Stimulated activated CD4-positive, alpha-beta T cell treated with anti-CD3 and anti-CD28 coated beads, Interleukin-2, amount 100 ng/mL, for 4 hours (primary cell): ENCODE data around the gene FYTTD1.
A peak's percentile ranks its signal among the peaks of the same experiment; 100 is the strongest.

Experiments used
- DNase-seq: peaks from one replicate; pipeline ENCODE4 v3.0.0-alpha.2; 2020; ENCODE audit warnings: low read depth

Gene FYTTD1

DNA sequence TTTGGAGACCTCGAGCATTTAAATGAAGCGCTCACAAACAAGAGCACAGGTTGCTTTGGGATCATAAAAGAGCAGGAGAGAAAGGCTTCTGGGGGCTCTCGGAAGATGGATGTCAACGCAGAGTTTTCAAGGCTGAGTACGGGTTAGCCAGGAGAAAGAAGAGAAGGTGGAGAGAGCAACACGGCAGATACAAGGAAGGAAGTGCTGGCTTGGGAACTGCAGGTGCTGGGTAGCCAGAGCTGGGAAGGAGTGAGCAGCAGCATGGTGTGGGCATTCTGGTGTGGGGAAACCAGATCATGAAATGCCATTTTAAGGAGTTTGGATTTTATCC lies 12.4 kb upstream of the FYTTD1 start:
- no peak for DNase-seq

DNA sequence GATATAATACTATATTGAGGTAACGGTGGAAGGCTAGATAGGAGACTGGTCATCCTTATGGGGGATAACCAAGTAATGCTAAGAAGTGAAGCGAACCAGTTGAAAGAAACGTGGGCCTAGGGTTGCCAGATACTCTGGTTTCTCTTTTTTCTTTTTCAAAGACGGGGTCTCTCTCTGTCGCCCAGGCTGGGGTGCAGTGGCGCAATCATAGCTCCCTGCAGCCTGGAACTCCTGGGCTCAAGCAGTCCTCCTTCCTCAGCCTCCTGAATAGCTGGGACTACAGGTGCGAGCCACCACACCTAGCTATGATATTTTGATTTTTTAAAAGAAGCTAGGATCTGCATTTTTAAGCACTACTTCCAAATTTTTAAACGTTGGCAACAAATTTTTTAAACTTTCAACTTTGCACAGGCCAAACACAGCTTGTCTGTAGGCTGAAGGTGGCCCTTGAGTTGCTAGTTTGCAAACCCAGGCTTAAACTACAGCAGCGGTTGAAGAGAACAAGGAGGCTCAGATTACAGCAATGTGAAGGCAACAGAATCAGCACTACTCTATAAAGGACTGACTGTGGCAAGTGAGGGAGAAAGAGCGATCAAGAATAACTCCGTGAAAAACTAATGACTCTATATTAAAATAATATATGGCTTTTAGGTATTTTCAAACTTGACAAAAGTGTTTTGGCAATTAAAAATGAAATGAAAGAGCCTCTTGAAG lies 11.8 kb upstream of the FYTTD1 start:
- no peak for DNase-seq

DNA sequence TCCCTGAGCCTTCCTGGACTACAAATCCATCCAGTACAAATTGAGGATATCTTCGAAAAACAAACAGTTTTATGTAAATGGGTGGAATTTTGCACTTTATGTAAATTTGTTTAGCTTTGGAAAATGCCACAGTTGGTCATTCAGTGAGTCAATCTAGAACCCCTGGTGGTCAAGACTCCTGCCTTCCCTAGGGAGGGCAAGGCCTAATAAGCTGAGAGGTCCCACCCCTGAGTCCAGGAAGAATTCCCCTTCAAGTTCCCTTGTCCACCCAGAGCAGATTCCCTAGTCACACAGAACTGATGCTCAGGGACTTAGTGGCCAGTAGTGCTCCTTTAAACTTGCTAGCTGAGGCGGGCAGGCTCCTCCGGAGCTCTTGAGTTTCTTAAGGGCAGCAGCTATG lies 6.9 kb upstream of the FYTTD1 start:
- no peak for DNase-seq

DNA sequence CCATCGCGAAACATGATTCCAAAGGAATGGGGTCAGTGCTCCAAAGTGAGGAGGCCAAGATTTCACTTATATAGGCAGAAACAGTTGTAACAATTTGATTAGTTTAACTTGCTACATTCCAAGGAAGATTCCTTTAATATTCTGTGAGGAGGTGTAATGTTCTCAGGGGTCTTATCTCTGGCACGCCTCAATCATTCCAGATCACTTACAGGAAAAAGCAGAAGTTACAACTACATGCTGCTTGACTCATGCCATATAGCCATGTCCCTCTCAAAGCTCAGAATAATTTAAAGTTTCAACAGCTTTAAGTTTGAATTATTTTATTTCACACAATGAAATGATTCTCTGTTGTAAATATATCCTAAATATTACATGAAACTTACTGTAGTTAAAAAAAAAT lies 3.5 kb upstream of the FYTTD1 start:
- DNase-seq, result no peak

DNA sequence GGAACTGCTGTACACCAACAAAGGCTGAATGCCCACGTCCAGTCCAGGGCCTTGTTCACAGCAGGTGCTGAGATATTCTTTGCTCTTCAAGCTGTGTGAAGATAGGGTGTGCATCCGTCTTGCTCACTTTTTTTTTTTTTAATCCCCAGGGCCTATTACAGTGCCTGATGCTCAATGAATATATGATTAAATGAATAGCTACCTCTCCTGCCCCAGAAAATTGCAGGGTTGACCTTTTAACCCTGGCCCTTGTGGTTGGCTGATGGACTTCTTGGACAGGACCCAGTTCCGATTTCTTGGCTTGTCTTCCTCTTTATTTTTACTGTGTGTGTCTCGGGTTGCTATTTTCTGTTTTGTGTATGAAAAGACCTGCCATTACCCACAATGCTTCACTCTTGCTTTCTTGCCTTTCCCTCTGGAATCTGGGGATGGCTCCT lies 2.9 kb upstream of the FYTTD1 start:
- DNase-seq, result no peak

DNA sequence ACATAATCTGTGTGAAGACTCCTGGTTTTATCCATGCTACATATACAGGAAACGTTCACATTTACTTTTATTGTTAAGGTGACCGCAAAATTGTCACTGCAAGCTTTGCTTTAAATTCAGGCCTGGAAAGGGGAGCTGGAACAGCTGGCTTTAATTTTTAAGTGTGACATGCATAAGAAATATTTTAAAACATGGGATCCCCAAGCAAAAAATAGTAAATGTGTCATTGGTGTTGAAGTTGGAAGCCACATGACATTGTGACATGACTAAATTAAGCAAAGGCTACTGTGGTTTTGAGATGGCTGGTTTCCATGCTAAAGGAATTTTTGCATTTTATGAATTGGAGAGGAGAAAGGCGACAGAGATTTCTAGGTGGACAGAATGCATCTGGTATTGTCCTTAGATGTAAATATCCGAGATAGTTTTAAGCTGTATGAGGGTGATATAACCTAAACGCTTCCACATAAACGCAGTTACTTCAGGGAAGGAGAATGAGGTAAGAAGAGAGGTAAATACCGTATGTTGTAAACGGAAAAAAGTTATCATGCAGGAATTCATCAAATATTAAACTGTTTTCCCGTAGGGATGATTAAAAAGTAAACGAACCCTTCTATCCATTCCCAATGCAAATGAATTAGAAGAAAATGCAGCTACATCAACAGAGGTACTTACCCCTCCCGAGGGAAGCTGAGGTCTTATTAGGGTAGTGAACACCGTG lies 927 bp upstream of the FYTTD1 start:
- no peak for DNase-seq

DNA sequence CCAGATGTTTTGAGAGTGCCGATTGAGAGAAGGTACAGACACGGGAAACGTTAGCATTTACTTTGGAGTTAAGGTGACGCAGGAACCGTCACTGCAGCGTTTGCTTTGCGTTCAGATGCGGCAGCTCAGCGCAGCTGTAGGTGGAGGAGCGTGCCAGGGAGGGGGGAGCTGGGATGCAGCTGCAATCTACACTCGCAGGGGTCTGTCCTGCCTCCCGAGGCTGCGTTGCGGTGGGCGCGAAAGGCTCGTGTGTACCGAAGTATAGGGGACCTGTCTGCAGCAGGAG lies 425 bp upstream of the FYTTD1 start:
- peak; percentile 31 for DNase-seq

DNA sequence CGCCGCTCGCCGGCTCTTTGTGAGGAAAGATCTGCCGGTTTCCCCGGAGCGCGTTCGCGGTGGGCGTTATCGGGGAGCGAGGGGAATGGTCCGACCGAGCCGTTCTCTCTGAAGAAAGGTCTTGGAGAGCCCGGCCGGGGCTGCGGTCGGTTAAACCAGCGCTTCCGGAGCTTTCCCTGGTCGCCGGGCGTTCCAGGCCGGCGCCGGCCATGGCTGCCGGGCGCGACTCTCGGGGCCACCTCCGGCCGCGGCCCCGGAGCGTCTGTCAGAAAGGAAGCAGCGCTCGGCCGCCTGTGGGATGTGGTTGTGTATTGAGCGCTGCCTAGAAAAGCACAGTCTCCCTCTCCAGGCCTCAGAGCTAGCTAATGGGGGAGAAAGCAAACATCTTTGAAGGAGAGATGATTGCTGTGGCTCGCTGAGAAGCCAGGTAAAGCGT lies 731 bp downstream of the FYTTD1 start:
- peak; percentile 39 for DNase-seq

DNA sequence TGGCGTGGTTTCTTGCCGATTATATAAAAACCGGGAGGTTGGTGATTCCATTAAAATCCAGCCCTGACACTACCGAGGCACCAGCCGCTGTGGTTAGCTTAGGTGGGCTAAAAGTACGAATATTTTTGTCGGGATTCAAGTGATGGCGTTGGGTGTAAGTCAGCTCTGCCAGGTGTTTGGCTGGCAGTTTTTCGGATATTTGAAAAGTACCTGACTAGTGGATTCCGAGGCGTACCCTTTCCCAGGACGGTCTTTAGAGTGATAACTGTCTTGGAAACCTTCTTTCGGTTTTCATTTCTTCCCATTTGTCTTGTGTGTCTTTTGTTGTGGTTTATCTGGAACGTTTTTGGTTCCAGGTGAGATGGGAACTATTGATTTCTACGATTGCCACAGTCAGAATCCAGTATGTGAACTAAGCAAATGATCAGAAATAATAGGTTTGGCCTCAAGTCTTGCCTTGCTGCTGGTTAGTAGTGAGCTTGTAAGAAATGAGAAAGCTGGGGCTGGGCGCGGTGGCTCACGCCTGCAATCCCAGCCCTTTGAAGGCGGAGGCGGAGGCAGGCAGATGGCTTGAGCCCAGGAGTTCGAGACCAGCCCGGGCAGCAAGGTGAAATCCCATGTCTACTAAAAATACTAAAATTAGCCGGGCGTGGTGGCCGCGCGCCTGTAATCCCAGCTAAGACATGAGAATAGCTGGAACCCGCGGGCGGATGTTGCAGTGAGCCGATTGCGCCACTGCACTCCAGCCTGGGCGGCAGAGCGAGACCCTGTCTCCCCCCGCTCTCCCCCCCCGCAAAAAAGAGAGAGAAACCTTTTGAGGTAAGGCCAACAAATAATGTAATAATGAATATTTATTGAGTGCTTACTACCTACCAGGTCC lies 1.4 kb downstream of the FYTTD1 start:
- no peak for DNase-seq

DNA sequence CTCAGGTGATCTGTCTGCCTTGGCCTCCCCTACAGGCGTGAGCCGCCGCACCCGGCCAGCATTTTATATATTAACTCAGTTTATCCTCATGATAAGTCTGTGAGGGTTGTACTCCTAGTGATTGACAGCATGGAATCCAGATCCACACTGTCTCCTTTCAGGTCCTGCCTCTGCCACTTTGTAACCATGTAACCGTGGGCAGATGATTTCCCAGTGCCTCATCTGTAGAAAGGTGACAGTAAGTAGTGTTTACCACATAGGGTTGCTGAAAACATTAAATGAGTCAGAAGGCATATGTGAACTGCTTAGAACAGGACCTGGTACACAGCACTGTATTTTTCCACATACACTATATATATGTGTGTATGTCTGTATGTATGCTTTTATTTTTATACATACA lies 2.4 kb downstream of the FYTTD1 start:
- no peak for DNase-seq

DNA sequence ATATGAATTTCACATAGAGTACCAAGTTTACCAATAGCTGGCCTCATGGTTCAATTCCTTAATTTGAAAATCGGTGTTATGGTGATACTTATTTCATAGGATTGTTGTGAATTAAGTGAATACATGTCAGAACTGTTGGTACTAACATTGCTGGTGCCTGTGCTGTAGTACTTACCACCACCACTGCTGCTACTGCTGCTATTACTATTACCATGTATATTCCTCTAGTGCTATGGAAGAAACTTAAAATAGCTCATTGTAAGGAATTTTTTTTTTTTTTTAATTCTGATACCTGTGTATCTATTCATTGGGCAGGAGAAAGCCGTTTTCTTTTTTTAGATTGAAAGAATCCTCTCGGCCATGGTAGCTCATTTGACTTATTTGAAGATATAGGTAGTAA lies 3.6 kb downstream of the FYTTD1 start:
- DNase-seq, result no peak

DNA sequence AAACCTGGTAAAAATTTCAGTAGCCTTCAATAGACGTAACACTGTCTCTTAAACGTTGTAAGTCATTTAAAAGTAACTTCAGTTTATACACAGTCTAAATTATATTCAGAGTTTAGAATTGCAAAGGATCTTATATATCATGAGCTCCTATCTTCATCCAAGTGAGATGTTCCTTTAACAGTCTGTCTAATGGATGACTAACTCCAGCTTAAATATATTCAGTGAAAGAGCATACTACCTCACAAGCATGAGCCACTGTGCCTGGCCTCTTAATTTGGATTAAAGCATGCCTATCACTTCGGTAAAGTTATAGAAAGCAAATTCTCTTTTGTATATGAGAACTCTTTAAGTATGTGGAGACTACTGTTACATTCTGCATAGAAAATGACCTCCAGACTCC lies 7.0 kb downstream of the FYTTD1 start:
- no peak for DNase-seq

DNA sequence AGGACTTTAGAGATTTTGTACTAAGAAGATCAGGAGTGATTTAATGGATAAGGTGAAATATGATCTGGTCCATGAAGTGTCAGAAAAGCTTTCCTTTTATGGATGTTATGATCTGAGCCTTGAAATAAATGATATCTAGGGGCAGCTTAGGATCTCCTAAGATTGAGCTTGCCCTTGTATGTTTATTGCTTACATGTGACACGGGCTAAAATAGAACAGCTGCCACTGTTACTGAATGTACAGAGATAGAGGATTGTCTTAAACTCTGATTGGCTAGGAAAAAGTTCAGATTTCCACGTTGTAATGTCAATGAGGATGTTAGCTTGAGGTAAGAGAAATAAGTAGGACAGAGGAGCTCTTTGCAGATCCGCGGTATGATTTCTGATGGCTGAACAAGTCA lies 8.8 kb downstream of the FYTTD1 start:
- DNase-seq, result no peak

DNA sequence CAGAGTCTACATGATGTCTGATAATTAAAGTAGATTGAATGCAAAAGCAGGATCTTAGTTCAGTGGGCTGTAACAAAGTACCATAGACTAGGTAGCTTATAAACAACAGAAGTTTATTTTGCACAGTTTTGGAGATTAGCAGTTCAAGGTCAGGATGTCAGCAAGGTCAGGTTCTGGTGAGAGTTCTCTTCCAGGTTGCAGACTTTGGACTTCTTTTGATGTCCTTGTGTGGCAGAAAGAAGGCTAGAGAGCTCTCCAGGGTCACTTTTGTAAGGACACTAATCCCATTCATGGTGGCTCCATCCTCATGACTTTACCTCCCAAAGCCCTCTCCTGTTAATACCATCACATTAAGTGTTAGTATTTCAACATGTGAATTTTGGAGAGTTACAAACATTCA lies 12.1 kb downstream of the FYTTD1 start:
- DNase-seq, result no peak

DNA sequence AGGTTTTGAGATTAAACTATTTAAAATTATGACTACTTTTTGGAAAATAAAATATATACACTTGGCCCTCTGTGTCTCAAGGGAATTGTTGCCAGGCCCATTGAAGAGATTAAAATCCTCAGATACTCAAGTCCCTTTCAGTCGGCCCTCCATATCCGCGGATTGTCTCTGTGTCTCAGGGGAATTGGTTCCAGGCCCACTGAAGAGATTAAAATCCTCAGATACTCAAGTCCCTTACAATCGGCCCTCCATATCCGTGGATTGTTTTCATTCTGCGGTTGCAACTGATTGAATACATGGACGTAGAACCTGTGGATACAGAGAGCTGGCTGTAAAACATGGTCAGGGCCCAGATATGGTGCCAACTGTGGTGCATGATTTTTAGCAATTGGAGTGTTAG lies 25.6 kb downstream of the FYTTD1 start:
- DNase-seq, result no peak

DNA sequence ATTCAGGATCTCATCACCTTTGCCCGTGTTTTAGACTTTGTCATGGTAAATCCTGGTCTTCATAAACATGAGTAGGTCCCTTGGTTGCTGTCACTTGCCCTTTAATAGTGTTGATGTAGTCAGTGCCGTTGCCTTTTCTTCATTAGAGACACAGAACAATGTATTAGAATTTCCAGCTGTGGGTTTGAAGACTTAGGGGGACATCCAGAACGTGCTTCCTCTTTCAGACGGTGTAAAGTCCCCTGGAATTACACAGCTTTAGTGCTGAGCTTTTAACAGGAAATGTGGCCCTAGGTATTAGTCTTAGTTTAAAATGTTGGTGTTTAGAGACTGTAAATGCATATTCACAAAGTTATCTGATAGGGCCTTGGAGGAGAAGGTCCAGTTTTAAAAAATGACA lies 32.5 kb downstream of the FYTTD1 start:
- DNase-seq, result no peak

DNA sequence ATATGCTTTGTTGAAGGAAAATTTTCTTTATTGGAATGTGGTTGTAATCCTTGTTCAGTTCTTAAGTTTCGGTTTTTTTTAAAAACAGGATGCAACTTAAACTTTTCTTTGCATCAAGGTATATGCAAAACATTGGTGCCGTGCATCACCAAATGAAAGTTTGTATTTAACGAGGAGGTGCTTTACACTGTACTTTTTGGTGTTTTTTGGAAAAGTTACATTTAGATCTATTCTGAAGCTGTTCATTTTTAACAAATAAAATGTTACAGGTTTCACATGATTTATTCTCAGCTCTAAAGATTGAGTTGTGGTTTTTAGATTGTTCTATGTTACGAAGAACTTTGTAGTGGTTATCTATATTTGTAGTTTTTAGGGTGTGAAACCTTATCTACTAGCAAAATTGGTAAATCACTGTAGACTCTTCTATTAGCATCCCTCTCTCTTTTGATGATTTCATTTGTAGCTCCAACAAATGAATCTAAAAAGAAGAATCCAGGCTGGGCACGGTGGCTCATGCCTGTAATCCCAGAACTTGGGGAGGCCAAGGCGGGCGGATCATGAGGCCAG lies 34.4 kb downstream of the FYTTD1 start:
- no peak for DNase-seq

DNA sequence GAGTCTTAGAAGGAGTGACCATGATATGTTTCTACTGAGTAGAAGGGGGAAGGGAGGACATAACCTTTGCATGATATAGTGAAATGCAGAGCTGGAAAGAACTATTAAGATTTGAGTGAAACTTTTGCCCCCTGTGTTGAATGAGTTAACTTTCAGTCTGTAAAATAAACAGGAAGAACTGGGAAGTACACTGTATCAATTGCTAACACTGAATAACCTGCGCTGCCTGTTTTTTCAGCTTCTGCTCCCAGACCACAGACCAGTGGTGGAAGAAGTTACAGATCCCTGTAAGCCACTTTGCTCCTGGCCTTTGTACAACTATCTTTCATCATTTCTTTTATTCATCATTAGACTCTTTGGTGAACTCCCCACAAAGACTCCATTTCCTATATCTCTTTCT lies 37.7 kb downstream of the FYTTD1 start:
- DNase-seq, result no peak

DNA sequence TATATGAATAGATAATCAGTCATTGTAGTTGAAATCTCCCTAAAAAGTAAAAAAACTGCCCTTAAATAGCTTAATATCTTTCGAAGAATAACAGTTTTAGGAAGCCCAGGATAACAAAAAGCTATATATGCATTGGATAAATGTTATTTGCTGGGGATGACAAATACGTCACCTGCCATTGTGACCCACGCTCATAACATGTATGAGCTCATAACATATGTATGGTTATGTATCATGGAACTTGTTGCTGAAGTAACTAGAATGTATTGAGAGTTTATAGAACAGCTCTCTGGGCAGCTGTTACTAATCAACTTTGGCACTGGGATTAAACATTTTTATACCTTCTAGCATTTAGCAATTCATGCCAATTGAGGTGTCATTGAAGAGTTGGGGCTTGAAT lies 39.6 kb downstream of the FYTTD1 start:
- no peak for DNase-seq

DNA sequence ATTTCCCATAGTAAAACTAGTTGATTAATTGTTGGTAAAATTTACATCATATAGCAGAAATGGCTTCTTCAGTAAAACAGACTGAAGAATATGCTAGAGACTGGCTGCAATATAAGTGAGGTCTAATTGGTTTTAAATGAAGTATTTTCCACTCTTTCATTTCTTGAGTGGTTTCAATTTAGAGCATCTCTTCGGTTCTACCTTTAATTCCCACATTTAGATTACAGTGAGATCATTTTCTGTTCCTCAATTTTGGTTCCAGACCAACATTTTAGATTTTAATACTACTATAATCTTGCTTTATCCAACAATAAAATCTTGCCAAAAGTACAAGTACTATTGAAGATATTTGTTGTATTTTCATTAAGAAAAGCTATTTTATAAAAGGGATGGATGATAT lies 40.4 kb downstream of the FYTTD1 start:
- DNase-seq, result no peak

DNA sequence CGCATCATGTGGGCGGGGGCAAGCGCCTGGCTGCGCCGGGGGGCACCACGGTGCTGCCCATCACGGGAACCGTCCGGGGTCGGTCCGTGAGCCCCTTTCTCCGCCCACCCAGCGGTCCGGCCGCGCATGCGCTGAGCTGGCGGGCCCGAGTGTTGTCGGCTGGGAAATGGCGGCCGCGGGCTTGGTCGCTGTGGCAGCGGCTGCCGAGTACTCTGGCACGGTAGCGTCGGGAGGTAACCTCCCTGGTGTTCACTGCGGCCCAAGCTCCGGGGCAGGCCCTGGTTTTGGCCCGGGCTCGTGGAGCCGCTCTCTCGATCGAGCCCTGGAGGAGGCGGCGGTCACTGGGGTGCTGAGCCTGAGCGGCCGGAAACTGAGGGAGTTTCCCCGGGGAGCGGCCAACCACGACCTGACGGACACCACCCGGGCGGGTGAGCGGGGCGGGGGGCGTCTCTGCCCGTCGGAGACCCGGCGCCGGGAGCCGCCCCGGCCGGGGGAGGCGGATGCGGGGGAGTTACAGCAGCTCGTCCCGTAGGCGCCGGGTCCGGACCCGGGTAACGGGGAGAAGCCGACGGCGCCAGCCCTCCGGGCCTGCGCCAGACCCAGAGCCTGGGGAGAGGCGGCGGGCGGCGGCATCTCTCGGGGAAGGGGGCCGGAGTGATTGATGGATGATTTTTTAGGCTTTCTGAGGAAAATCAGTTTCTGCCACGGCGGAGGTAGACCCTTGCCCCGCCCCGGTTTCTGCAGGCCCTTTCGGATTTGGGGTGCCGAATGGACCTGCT lies 41.6 kb downstream of the FYTTD1 start, which contains the start of gene LRCH3:
Gene LRCH3, plus strand, starts transcription at position 142 of the 779 bp plus-strand sequence. Its CDS starts 25 bp downstream, at position 167.
- DNase-seq, result peak; percentile 71
